PC-9 (cell line): ENCODE measurements around the gene SCN1A. TPM values are rescaled to one million over a fixed set of nuclear protein-coding genes. Genes with fewer than 3 reads are reported as not detected.
"Not testable (repeated sequence)": the region's sequence is repeated elsewhere in the genome, so short reads cannot be mapped to it uniquely, and the experiment has no call there.

Experiments
- BruUV-seq: library from RNA; stranded (reverse); fragments of 400-500 nt; replicated peaks from 2 replicates; lab custom pipeline; 2021; lab: Mats Ljungman, UMichigan
- CTCF ChIA-PET: fragments of 300-600 bp; sonication (Branson Sonifier 250); formaldehyde crosslinking; loops from one replicate; lab custom pipeline; 2022; ENCODE audit warnings: antibody characterized with exemption; lab: Charles Lee
- POLR2A ChIA-PET: fragments of 300-600 bp; sonication (Branson Sonifier 250); formaldehyde crosslinking; loops from one replicate; lab custom pipeline; 2022; ENCODE audit warnings: antibody characterized with exemption; ENCODE audit not compliant: unreplicated experiment; lab: Charles Lee
- DNase-seq, 2 experiments: peaks; one replicate each; pipeline versions ENCODE4 v3.0.0 to v3.0.0-alpha.2; 2015 to 2022; ENCODE audit warnings: mixed read lengths in 1 of 2
- H2AFZ ChIP-seq: fragments of 200-600 bp; sonication (generic); 2 replicates; pipeline ENCODE4 v1.8.1; 2017; ENCODE audit warnings: antibody characterized with exemption
- H3F3A ChIP-seq: fragments of 200-600 bp; sonication (generic); 2 replicates; pipeline ENCODE4 v1.8.1; 2017; ENCODE audit warnings: antibody characterized with exemption, mild to moderate bottlenecking, low read depth; ENCODE audit not compliant: insufficient read depth
- H3K27ac ChIP-seq: fragments of 200-600 bp; sonication (generic); 2 replicates; pipeline ENCODE4 v1.6.1; 2016; ENCODE audit warnings: mixed run types
- H3K27me3 ChIP-seq: fragments of 200-600 bp; sonication (generic); 2 replicates; pipeline ENCODE4 v1.6.1; 2016; ENCODE audit warnings: low read depth, mixed run types; ENCODE audit not compliant: insufficient read depth
- H3K36me3 ChIP-seq: fragments of 200-600 bp; sonication (generic); 2 replicates; pipeline ENCODE4 v1.6.1; 2016; ENCODE audit warnings: low read depth, mixed run types
- H3K4me1 ChIP-seq: fragments of 200-600 bp; sonication (generic); replicated peaks from 2 replicates; pipeline ENCODE4 v1.6.1; 2016; ENCODE audit warnings: mixed run types; ENCODE audit not compliant: insufficient read depth
- H3K4me2 ChIP-seq: fragments of 200-600 bp; sonication (generic); 2 replicates; pipeline ENCODE4 v1.6.1; 2017; ENCODE audit warnings: mixed run types
- H3K4me3 ChIP-seq: fragments of 200-600 bp; sonication (generic); 2 replicates; pipeline ENCODE4 v1.6.1; 2016; ENCODE audit warnings: mixed run types
- H3K79me2 ChIP-seq: fragments of 200-600 bp; sonication (generic); 2 replicates; pipeline ENCODE4 v1.6.1; 2017; ENCODE audit warnings: low read depth, mixed run types
- H3K9me2 ChIP-seq: fragments of 200-600 bp; sonication (generic); 2 replicates; pipeline ENCODE4 v1.8.1; 2017; ENCODE audit warnings: mild to moderate bottlenecking; ENCODE audit not compliant: insufficient read depth
- H3K9me3 ChIP-seq: fragments of 200-600 bp; sonication (generic); 2 replicates; pipeline ENCODE4 v1.8.1; 2016; ENCODE audit warnings: low read depth; ENCODE audit not compliant: insufficient read depth
- H4K20me1 ChIP-seq: fragments of 200-600 bp; sonication (generic); 2 replicates; pipeline ENCODE4 v1.8.1; 2017; ENCODE audit not compliant: insufficient read depth
- CTCF ChIP-seq: fragments of 200-600 bp; sonication (generic); conservative IDR thresholded peaks from 2 replicates; pipeline ENCODE4 v1.6.1; 2017; ENCODE audit warnings: mixed run types, antibody characterized with exemption, mild to moderate bottlenecking, moderate library complexity
- EZH2 ChIP-seq: fragments of 200-600 bp; sonication (generic); IDR thresholded peaks from 2 replicates; pipeline ENCODE4 v1.8.0; 2017; ENCODE audit warnings: antibody characterized with exemption, low read depth
- intact Hi-C: fragments of 100-400 bp; cut with micrococcal nuclease; formaldehyde crosslinking; loops from one replicate; pipeline ENCODE4 v1.10.0; 2022; ENCODE audit not compliant: unreplicated experiment
- total RNA-seq: library from RNA; stranded (reverse); gene quantifications from 2 replicates; pipeline ENCODE4 v1.2.3, GENCODE V29; 2021

Gene SCN1A
- total RNA-seq, 1 experiment from 2014 or later = not detected

- H4K20me1 ChIP-seq = no peaks in the 10 kb centered on the region
- no peaks in the 10 kb centered on the region for H3K9me3 ChIP-seq
- TF ChIP-seq EZH2 (no peak), CTCF (no peak)
- H2AFZ ChIP-seq = no peak overlapping the region
- intact Hi-C loops = no loop called here
- no peaks in the 10 kb centered on the region for H3K27me3 ChIP-seq
- no TSS peak for BruUV-seq
- no peak overlapping the region for H3K4me3 ChIP-seq
- no peaks in the 10 kb centered on the region for H3K79me2 ChIP-seq
- no peaks in the 10 kb centered on the region for H3F3A ChIP-seq
- ChIA-PET POLR2A (no interaction called here), CTCF (no interaction called here)
- DNase-seq = no peak
- no peaks in the 10 kb centered on the region for H3K36me3 ChIP-seq
- no peak overlapping the region for H3K4me2 ChIP-seq
- H3K4me1 ChIP-seq = no peaks in the 10 kb centered on the region
- no peaks in the 10 kb centered on the region for H3K9me2 ChIP-seq
- H3K27ac ChIP-seq = no peak overlapping the region
Observed at GRCh38 chr2:166104084-166104483, 23.7 kb downstream of the SCN1A start.

- BruUV-seq, H3F3A ChIP-seq, POLR2A ChIA-PET, H3K9me2 ChIP-seq, DNase-seq, H3K27ac ChIP-seq, H3K4me2 ChIP-seq, H3K4me1 ChIP-seq, H3K9me3 ChIP-seq, H2AFZ ChIP-seq, H4K20me1 ChIP-seq, H3K79me2 ChIP-seq, H3K27me3 ChIP-seq, H3K36me3 ChIP-seq, H3K4me3 ChIP-seq, intact Hi-C loops: not testable (repeated sequence)
- CTCF ChIA-PET = interaction anchor here (0.6 kb wide), 1 partner anchor 46 kb away, joined by 3 read pairs; no protein-coding TSS in a partner anchor
Observed at GRCh38 chr2:166103277-166103676, 24.5 kb downstream of the SCN1A start.

GRCh38 chr2:166094325-166094724 lies 33.5 kb downstream of the SCN1A start:
- BruUV-seq = no TSS peak
- Histone ChIP-seq H3K36me3 (no peaks in the 10 kb centered on the region), H4K20me1 (no peaks in the 10 kb centered on the region), H3K27me3 (no peaks in the 10 kb centered on the region), H3K9me3 (no peaks in the 10 kb centered on the region), H3K4me2 (no peak overlapping the region), H3K79me2 (no peaks in the 10 kb centered on the region), H3K4me1 (no peaks in the 10 kb centered on the region), H3K4me3 (no peak overlapping the region), H3F3A (no peaks in the 10 kb centered on the region), H3K9me2 (no peaks in the 10 kb centered on the region), H3K27ac (no peak overlapping the region), H2AFZ (no peak overlapping the region)
- intact Hi-C loops = no loop called here
- TF ChIP-seq CTCF (no peak), EZH2 (no peak)
- ChIA-PET POLR2A (no interaction called here), CTCF (no interaction called here)
- no peak for DNase-seq

GRCh38 chr2:166092889-166093288 lies 34.9 kb downstream of the SCN1A start:
- POLR2A ChIA-PET = no interaction called here
- CTCF ChIA-PET = no interaction called here
- no peak overlapping the region for H3K27ac ChIP-seq
- H3F3A ChIP-seq = no peaks in the 10 kb centered on the region
- no peaks in the 10 kb centered on the region for H3K79me2 ChIP-seq
- no peaks in the 10 kb centered on the region for H3K9me3 ChIP-seq
- H3K27me3 ChIP-seq = no peaks in the 10 kb centered on the region
- no TSS peak for BruUV-seq
- TF ChIP-seq EZH2 (no peak), CTCF (no peak)
- DNase-seq = no peak
- no peaks in the 10 kb centered on the region for H3K36me3 ChIP-seq
- H3K4me2 ChIP-seq = no peak overlapping the region
- intact Hi-C loops = no loop called here
- no peak overlapping the region for H2AFZ ChIP-seq
- no peak overlapping the region for H3K4me3 ChIP-seq
- no peaks in the 10 kb centered on the region for H3K4me1 ChIP-seq
- no peaks in the 10 kb centered on the region for H4K20me1 ChIP-seq
- H3K9me2 ChIP-seq = no peaks in the 10 kb centered on the region
